ENCODE results near the gene ADSS1.

The ADSS1 gene

GRCh38 chr14:104796687-104797081 lies 72.7 kb downstream of the ADSS1 start:
- DNase-seq (ENCODE audit: low spot score) = no peak
